OCI-LY7 (cell line): ENCODE data around the gene ARRB2. TPM values are rescaled to one million over a fixed set of nuclear protein-coding genes. Genes with fewer than 3 reads are reported as not detected.

ENCODE experiments used
- BruUV-seq: library from RNA; stranded (reverse); fragments of 400-500 nt; replicated peaks from 2 replicates; lab custom pipeline; 2021; lab: Mats Ljungman, UMichigan
- CTCF ChIA-PET: fragments of 300-600 bp; sonication (Branson Sonifier 250); formaldehyde crosslinking; loops from one replicate; lab custom pipeline; 2022; ENCODE audit warnings: antibody characterized with exemption; ENCODE audit not compliant: unreplicated experiment; lab: Charles Lee
- POLR2A ChIA-PET: fragments of 300-600 bp; sonication (Branson Sonifier 250); formaldehyde crosslinking; loops from one replicate; lab custom pipeline; 2022; ENCODE audit warnings: antibody characterized with exemption; lab: Charles Lee
- DNase-seq: peaks from one replicate; pipeline ENCODE4 v3.0.0-alpha.2; 2015; ENCODE audit warnings: low spot score
- H2AFZ ChIP-seq: fragments of 200-600 bp; sonication (generic), shearing (Covaris generic); 2 replicates; pipeline ENCODE4 v1.6.1; 2014; ENCODE audit warnings: mild to moderate bottlenecking, antibody characterized with exemption, low read length, moderate library complexity
- H3K27ac ChIP-seq: fragments of 200-600 bp; sonication (generic); 2 replicates; pipeline ENCODE4 v1.5.1; 2014; ENCODE audit warnings: mixed run types, low read depth, mild to moderate bottlenecking, moderate library complexity, low read length, inconsistent platforms; ENCODE audit not compliant: poor library complexity, severe bottlenecking
- H3K36me3 ChIP-seq: fragments of 200-600 bp; sonication (generic); 2 replicates; pipeline ENCODE4 v1.6.1; 2014; ENCODE audit warnings: mild to moderate bottlenecking, antibody characterized with exemption, low read length, moderate library complexity, mixed read lengths; ENCODE audit not compliant: insufficient read depth
- H3K4me1 ChIP-seq: fragments of 200-600 bp; sonication (generic); 2 replicates; pipeline ENCODE4 v1.5.1; 2014; ENCODE audit warnings: mild to moderate bottlenecking, low read length; ENCODE audit not compliant: insufficient read depth, poor library complexity, severe bottlenecking
- H3K4me2 ChIP-seq: fragments of 200-600 bp; sonication (generic); 2 replicates; pipeline ENCODE4 v1.6.1; 2014; ENCODE audit warnings: mild to moderate bottlenecking, low read length
- H3K4me3 ChIP-seq: fragments of 200-600 bp; sonication (generic); 2 replicates; pipeline ENCODE4 v1.5.1; 2014; ENCODE audit warnings: mild to moderate bottlenecking, low read depth, low read length; ENCODE audit not compliant: poor library complexity, severe bottlenecking
- H3K79me2 ChIP-seq: fragments of 200-600 bp; sonication (generic); 2 replicates; pipeline ENCODE4 v1.6.1; 2016; ENCODE audit warnings: low read depth, mild to moderate bottlenecking, low read length, moderate library complexity, mixed read lengths; ENCODE audit not compliant: insufficient read depth
- H3K9me2 ChIP-seq: fragments of 200-600 bp; sonication (generic); 2 replicates; pipeline ENCODE4 v1.6.1; 2016; ENCODE audit warnings: mild to moderate bottlenecking, low read length, mixed read lengths; ENCODE audit not compliant: insufficient read depth
- H3K9me3 ChIP-seq: fragments of 200-600 bp; sonication (generic); 2 replicates; pipeline ENCODE4 v1.6.1; 2014; ENCODE audit warnings: mild to moderate bottlenecking, mixed run types, low read length, mixed read lengths
- H4K20me1 ChIP-seq: fragments of 200-600 bp; sonication (generic); 2 replicates; pipeline ENCODE4 v1.6.1; 2014; ENCODE audit warnings: mild to moderate bottlenecking, antibody characterized with exemption, low read length, moderate library complexity, mixed read lengths; ENCODE audit not compliant: insufficient read depth
- CTCF ChIP-seq: fragments of 200-600 bp; sonication (generic); conservative IDR thresholded peaks from 2 replicates; pipeline ENCODE4 v1.5.1; 2014; ENCODE audit warnings: mild to moderate bottlenecking, antibody characterized with exemption, low read length, moderate library complexity, mixed read lengths
- EZH2phosphoT487 ChIP-seq: fragments of 200-600 bp; sonication (generic); IDR thresholded peaks from 2 replicates; pipeline ENCODE4 v1.6.1; 2018; ENCODE audit warnings: low read depth, borderline replicate concordance, mild to moderate bottlenecking, mixed run types, antibody characterized with exemption, low read length, moderate library complexity, mixed read lengths
- intact Hi-C: fragments of 100-400 bp; cut with micrococcal nuclease; formaldehyde crosslinking; loops from one replicate; pipeline ENCODE4 v1.10.0; 2022; ENCODE audit not compliant: unreplicated experiment
- total RNA-seq, 2 experiments: library from RNA; depleted of rRNA in 1 of 2; stranded (reverse); fragments of >200 nt in 1 of 2; shearing (Covaris generic) in 1 of 2; gene quantifications; 2 replicates each; pipeline ENCODE4 v1.2.3, GENCODE V29; 2014 to 2022

The ARRB2 gene
- total RNA-seq, 2 experiments from 2014 or later, result 56.7 to 84.9 TPM

- no peak overlapping the region for H3K4me2 ChIP-seq
- H4K20me1 ChIP-seq, result no peaks in the 10 kb centered on the region
- peaks cover 14% of the 10 kb centered on the region; the same call in 1 of the 2 replicates for H3K79me2 ChIP-seq
- H3K4me3 ChIP-seq, result no peak overlapping the region
- TF ChIP-seq EZH2phosphoT487, result no peak
- TF ChIP-seq CTCF, result no peak
- BruUV-seq, result no TSS peak
- ChIA-PET POLR2A (no interaction called here), CTCF (no interaction called here)
- H3K36me3 ChIP-seq, result peaks cover 51% of the 10 kb centered on the region
- no peaks in the 10 kb centered on the region for H3K9me3 ChIP-seq
- H3K9me2 ChIP-seq, result no peaks in the 10 kb centered on the region
- H3K4me1 ChIP-seq, result peaks cover 21% of the 10 kb centered on the region
- H3K27ac ChIP-seq, result no peak overlapping the region
- H2AFZ ChIP-seq, result no peak overlapping the region
- intact Hi-C loops, result no loop called here
- no peak for DNase-seq
Observed at GRCh38 chr17:4716081-4716480, 5.6 kb downstream of the ARRB2 start.

GRCh38 chr17:4717791-4718190 is 7.4 kb downstream of the ARRB2 start:
- H3K4me3 ChIP-seq, result no peak overlapping the region
- no peaks in the 10 kb centered on the region for H4K20me1 ChIP-seq
- ChIA-PET CTCF (no interaction called here), POLR2A (no interaction called here)
- peaks cover 11% of the 10 kb centered on the region for H3K4me1 ChIP-seq
- intact Hi-C loops, result no loop called here
- no peak for DNase-seq
- peaks cover 51% of the 10 kb centered on the region for H3K36me3 ChIP-seq
- TF ChIP-seq CTCF (no peak), EZH2phosphoT487 (no peak)
- no peak overlapping the region for H3K27ac ChIP-seq
- BruUV-seq, result no TSS peak
- no peaks in the 10 kb centered on the region for H3K79me2 ChIP-seq
- H3K9me3 ChIP-seq, result no peaks in the 10 kb centered on the region
- H2AFZ ChIP-seq, result no peak overlapping the region
- no peak overlapping the region for H3K4me2 ChIP-seq
- H3K9me2 ChIP-seq, result no peaks in the 10 kb centered on the region

- H2AFZ ChIP-seq, result no peak overlapping the region
- no TSS peak for BruUV-seq
- POLR2A ChIA-PET, result no interaction called here
- no peaks in the 10 kb centered on the region for H3K9me3 ChIP-seq
- H3K4me2 ChIP-seq, result no peak overlapping the region
- H3K36me3 ChIP-seq, result peaks cover 51% of the 10 kb centered on the region
- no peak overlapping the region for H3K27ac ChIP-seq
- no peak for TF ChIP-seq EZH2phosphoT487
- TF ChIP-seq CTCF, result no peak
- no peak for DNase-seq
- intact Hi-C loops, result no loop called here
- H3K4me1 ChIP-seq, result peaks cover 11% of the 10 kb centered on the region
- H3K4me3 ChIP-seq, result no peak overlapping the region
- CTCF ChIA-PET, result no interaction called here
- H3K9me2 ChIP-seq, result no peaks in the 10 kb centered on the region
- H4K20me1 ChIP-seq, result no peaks in the 10 kb centered on the region
- no peaks in the 10 kb centered on the region for H3K79me2 ChIP-seq
Observed at GRCh38 chr17:4718276-4718675, 7.8 kb downstream of the ARRB2 start.
